Endometrial microvascular endothelial cells (primary cell): ENCODE results near the gene PTGS2. TPM values are rescaled to one million over a fixed set of nuclear protein-coding genes. Genes with fewer than 3 reads are reported as not detected.

ENCODE experiments used
- in situ Hi-C: cut with HindIII; loops from 2 replicates; pipeline ENCODE4 v1.10.0; 2017; ENCODE audit warnings: low sequenced_read_pairs, low pct_unique_long_range_greater_than_20kb; ENCODE audit errors: inconsistent ontology term
- total RNA-seq: library from RNA; depleted of rRNA; stranded (reverse); fragments of >200 nt; gene quantifications from one replicate; pipeline ENCODE4 v1.2.3, GENCODE V29; 2015; ENCODE audit errors: inconsistent ontology term

The PTGS2 gene
- total RNA-seq, 1 donor from 2014 or later = 3.4 TPM

DNA sequence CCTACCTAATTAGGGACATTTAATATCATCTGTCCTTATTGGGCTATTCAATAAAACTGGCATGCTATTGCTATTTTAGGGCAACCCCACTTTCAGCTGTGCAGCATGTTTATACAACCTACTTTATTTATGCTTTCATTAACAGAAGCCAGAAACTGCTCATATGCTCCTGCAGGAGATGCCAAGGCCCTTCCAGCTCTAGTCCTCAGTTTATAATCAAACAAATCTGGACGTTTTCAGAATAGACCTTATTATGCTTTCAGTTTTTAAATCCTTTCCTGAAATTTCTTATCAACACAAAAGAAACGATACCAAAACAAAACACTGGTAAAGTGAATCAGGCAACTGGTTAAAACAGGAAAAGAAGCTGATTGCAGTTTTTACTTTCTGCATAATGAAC, 53.2 kb downstream of the PTGS2 start:
- in situ Hi-C loops = no loop called here

DNA sequence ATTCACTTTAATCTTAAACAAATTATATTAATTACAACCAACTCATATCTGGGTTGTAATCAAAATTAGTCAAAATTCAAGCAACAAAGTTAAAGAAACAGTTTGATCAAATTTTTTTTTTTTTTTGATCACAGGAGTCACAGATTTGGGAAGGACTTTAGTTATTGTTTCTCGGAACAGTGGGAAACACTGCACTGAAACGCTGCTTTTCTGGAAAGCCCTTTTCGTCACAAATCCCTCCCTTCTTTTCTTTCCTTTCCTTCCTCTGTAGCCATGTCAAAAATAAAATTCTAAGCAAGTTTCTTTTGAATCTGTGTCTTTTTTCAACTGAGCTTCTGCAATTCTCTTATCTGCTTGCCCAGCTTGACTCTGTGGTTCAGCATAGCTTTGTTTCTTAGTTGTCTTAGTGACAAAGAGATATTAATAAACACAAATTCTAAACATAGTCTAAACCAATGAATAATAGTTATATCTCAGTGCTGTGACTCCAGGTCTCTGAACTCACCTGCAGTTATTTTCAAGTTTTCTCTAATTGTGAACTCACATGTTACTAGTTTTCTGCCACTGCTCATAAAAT, 53.8 kb downstream of the PTGS2 start:
- in situ Hi-C loops = no loop called here

DNA sequence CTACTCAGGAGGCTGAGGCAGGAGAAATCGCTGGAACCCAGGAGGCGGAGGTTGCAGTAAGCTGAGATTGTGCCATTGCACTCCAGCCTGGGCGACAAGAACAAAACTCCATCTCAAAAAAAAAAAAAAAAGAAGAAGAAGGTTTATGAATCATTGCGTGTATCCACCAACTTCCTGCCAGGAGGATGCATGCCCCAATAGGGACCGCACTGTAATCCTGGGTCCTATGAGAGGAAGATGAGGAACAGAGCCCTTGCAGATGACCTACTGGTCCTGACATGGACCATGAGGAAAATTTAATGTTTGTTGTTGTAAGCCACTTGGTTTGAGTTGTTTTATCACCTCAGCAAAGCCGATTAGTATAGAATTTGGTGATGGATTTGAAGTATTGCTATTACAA, 56.7 kb downstream of the PTGS2 start:
- in situ Hi-C loops = no loop called here

Other genes starting within 250 kb of the PTGS2 start
- gene PDC, start 219.3 kb downstream of the PTGS2 start, total RNA-seq = not detected
- 0.28 TPM for gene PLA2G4A, start 148.5 kb upstream of the PTGS2 start, total RNA-seq